Endothelial cell (in vitro differentiated cells): Measurements from ENCODE around the gene KAZN. TPM values are rescaled to one million over a fixed set of nuclear protein-coding genes. Genes with fewer than 3 reads are reported as not detected.

Source experiments
- DNase-seq: peaks from one replicate; pipeline ENCODE4 v3.0.0; 2021; ENCODE audit warnings: low spot score
- H3K27ac Mint-ChIP-seq: one replicate; pipeline ENCODE4 v1.8.0; 2021; ENCODE audit warnings: mixed read lengths, inconsistent platforms; ENCODE audit not compliant: unreplicated experiment
- H3K27me3 Mint-ChIP-seq: one replicate; pipeline ENCODE4 v1.8.0; 2021; ENCODE audit warnings: mild to moderate bottlenecking, moderate library complexity, mixed read lengths, inconsistent platforms; ENCODE audit not compliant: unreplicated experiment
- H3K36me3 Mint-ChIP-seq: one replicate; pipeline ENCODE4 v1.8.0; 2021; ENCODE audit warnings: mild to moderate bottlenecking, low read depth, mixed read lengths, inconsistent platforms; ENCODE audit not compliant: unreplicated experiment
- H3K4me1 Mint-ChIP-seq: one replicate; pipeline ENCODE4 v1.8.0; 2021; ENCODE audit warnings: mild to moderate bottlenecking, mixed read lengths, inconsistent platforms; ENCODE audit not compliant: unreplicated experiment
- H3K4me3 Mint-ChIP-seq: one replicate; pipeline ENCODE4 v1.8.0; 2021; ENCODE audit warnings: mild to moderate bottlenecking, mixed read lengths, inconsistent platforms; ENCODE audit not compliant: unreplicated experiment
- H3K9me3 Mint-ChIP-seq: one replicate; pipeline ENCODE4 v1.8.0; 2021; ENCODE audit warnings: mixed read lengths, inconsistent platforms; ENCODE audit not compliant: unreplicated experiment
- total RNA-seq: library from RNA; stranded (reverse); fragmentation: NEBNext Ultra II Directional; extraction: Animal tissue kit (Norgen Biotek cat#: 25700); gene quantifications from one replicate; pipeline ENCODE4 v1.2.1, GENCODE V29; 2021; ENCODE audit not compliant: unreplicated experiment
- TF ChIP-seq, protein P1 (sequence below): fragments of 200-600 bp; sonication (generic); IDR thresholded peaks from one replicate; pipeline ENCODE4 v1.5.0; 2021; ENCODE audit warnings: antibody characterized with exemption; ENCODE audit not compliant: unreplicated experiment

KAZN gene
- total RNA-seq, 1 donor from 2014 or later, result 10.1 TPM

DNA sequence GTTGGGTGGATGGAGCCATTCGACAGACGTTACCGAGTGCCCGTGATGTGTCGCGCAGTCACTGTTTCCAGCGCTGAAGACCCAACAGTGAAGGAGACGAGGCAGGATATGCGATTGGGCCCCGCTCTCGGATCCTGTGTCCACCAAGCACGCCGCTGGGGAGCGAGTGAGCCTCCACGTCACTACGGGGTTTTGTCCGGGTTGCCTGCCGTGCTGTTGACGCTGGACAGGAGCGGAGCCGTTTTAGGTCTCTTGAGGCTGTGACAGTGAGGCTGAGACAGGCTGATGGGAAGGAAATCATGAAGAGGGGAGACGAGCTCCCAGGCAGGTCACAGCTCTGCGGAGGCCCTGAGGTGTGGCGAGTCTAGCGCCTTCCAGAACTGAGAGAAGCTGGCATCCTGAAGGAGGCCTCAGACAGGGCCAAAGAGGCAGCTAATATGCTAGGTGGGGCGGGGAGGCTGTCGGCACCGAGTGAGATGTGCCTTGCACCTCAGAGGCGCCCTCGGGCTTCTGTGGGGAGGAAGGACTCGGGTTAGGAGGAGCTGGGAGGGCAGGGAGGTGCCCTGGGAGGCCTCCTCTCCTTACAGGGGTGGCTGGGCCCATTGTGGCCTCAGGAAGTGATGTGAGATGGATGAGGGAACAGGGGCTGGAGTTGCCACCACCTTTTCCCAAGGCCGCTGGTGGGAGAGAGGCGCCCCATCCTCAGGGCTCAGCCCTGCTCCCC is 359.1 kb downstream of the KAZN start:
- TF ChIP-seq, protein P1, sequence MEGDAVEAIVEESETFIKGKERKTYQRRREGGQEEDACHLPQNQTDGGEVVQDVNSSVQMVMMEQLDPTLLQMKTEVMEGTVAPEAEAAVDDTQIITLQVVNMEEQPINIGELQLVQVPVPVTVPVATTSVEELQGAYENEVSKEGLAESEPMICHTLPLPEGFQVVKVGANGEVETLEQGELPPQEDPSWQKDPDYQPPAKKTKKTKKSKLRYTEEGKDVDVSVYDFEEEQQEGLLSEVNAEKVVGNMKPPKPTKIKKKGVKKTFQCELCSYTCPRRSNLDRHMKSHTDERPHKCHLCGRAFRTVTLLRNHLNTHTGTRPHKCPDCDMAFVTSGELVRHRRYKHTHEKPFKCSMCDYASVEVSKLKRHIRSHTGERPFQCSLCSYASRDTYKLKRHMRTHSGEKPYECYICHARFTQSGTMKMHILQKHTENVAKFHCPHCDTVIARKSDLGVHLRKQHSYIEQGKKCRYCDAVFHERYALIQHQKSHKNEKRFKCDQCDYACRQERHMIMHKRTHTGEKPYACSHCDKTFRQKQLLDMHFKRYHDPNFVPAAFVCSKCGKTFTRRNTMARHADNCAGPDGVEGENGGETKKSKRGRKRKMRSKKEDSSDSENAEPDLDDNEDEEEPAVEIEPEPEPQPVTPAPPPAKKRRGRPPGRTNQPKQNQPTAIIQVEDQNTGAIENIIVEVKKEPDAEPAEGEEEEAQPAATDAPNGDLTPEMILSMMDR, result no peak
- no peak for DNase-seq
- Mint-ChIP-seq H3K4me1 (peaks cover 14% of the 10 kb centered on the region), H3K27me3 (peaks cover 6% of the 10 kb centered on the region), H3K4me3 (no peak overlapping the region), H3K9me3 (no peaks in the 10 kb centered on the region), H3K36me3 (peaks cover 14% of the 10 kb centered on the region), H3K27ac (no peak overlapping the region)

DNA sequence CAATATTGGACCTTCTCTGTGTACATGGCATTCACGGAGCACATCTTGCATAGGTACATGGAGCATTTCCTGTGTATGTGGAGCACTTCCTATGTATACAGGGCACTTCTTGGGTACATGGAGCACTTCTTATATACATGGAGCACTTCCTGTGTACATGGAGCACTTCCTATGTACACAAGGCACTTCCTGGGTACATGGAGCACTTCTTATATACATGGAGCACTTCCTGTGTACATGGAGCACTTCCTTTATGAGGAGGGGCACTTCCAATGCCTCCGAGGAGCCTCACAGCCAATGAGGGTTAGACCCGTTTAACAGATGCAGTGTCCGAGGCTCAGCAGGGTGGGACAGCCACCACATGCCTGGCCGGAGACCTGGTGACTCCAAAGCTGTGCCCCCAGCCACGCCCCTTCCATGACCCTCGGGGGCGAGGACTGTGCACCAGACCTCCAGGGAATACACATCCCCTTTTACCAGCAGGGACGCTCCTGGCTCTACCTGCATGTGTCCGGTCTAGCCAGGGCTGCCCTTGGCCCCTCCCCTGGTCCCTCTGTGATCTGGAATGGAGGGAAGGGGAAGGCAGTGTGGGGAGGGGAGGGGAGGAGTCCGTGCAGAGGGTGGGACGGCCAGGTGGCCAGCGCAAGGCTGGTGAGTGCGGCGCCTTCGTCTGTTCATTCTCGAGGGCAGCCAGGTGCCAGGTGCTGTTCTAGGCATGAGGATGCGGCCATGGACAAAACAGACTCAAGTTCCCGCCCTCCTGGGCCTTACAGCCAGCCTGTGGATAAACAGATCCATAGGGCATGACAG is 360.0 kb downstream of the KAZN start:
- TF ChIP-seq, protein P1, result no peak

DNA sequence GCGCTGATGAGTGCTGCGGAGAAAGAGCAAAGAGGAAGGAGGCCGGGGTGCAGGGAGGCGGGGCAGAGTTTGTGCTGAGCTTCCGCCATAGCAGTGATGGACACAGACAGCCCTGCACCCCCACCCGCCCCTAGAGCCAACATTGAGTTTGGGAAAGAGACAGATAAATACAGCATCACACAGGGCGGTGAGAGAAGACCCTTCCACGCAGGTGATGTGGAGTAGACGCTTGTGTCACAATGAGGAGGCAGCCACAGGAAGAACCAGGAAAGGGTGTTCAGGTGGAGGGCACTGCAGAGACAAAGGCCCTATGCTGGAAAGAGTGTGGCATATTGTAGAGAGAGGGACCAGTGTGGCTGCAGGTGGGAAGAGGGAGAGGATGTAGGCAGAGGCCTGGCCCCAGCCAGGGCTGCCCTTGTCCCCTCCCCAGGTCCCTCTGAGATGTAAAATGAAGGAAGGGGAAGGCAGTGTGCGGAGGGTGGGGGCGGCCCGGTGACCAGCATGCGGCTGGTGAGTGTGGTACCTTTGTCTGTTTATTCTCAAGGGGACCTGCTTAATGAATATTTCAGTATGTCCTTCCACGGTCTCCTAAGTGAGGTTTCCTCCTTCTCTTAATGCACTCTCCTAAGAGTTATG is 360.7 kb downstream of the KAZN start:
- H3K27ac Mint-ChIP-seq, result no peak overlapping the region
- H3K4me3 Mint-ChIP-seq, result no peak overlapping the region
- peaks cover 6% of the 10 kb centered on the region for H3K27me3 Mint-ChIP-seq
- no peaks in the 10 kb centered on the region for H3K9me3 Mint-ChIP-seq
- peaks cover 24% of the 10 kb centered on the region for H3K36me3 Mint-ChIP-seq
- H3K4me1 Mint-ChIP-seq, result peaks cover 23% of the 10 kb centered on the region
- no peak for DNase-seq
- TF ChIP-seq, protein P1, result no peak

More for the DNA sequence above, 360.0 kb downstream of the KAZN start:
- H3K4me3 Mint-ChIP-seq, result no peak overlapping the region
- no peak for DNase-seq
- no peak overlapping the region for H3K27ac Mint-ChIP-seq
- no peaks in the 10 kb centered on the region for H3K9me3 Mint-ChIP-seq
- peaks cover 21% of the 10 kb centered on the region for H3K4me1 Mint-ChIP-seq
- H3K36me3 Mint-ChIP-seq, result peaks cover 20% of the 10 kb centered on the region
- peaks cover 6% of the 10 kb centered on the region for H3K27me3 Mint-ChIP-seq

DNA sequence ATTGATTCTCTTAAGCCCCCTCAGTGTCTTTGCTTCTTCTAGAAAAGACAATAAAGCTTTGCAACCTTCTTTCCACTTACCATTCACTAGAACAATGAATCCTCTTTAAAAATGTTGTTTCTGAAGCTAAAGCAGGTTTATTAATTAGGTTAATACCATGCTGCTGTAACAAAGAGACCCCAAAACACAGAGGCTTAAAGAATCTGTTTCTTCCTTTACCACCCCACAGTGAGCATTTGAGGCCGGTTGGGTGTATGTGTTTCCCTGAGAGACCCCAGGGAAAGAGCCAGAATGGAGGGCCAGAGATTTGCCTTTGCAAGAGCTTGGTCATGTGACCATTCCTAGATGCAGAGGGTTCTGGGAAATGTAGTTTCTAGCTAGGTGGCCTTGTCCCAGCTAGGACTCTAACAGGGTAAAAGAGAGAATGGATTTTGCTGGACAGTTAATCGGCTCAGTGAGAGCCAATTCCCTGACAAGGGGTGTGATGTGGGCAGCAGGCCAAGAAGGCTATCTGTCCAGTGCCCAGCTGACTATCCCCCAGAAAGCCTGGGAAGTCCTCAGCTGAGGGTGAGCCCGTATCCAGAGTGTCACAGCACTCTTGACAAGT is 363.3 kb downstream of the KAZN start:
- H3K27ac Mint-ChIP-seq, result no peak overlapping the region
- peaks cover 20% of the 10 kb centered on the region for H3K4me1 Mint-ChIP-seq
- H3K27me3 Mint-ChIP-seq, result peaks cover 6% of the 10 kb centered on the region
- peaks cover 24% of the 10 kb centered on the region for H3K36me3 Mint-ChIP-seq
- H3K4me3 Mint-ChIP-seq, result peak overlapping the region; percentile 15
- TF ChIP-seq, protein P1, result no peak
- DNase-seq, result no peak
- H3K9me3 Mint-ChIP-seq, result no peaks in the 10 kb centered on the region
